Activated B cell treated with CpG ODN at 0.5 μM for 24 hours (primary cell): ENCODE data around the gene VPS45. TPM values are rescaled to one million over a fixed set of nuclear protein-coding genes. Genes with fewer than 3 reads are reported as not detected.

ENCODE experiments used
- ATAC-seq: fragments of 200-7000 bp; cut with Tn5 transposase; one replicate; pipeline ENCODE4 v1.10.0; 2021; ENCODE audit warnings: low read depth, mild to moderate bottlenecking, moderate library complexity
- CTCF ChIA-PET: fragments of 350-600 bp; sonication (Branson Sonifier 250); formaldehyde crosslinking; loops from one replicate; lab custom pipeline; 2021; ENCODE audit warnings: antibody characterized with exemption; lab: Charles Lee
- POLR2A ChIA-PET: fragments of 350-600 bp; sonication (Branson Sonifier 250); formaldehyde crosslinking; loops from one replicate; lab custom pipeline; 2021; ENCODE audit warnings: antibody characterized with exemption; lab: Charles Lee
- DNase-seq: peaks from one replicate; pipeline ENCODE4 v3.0.0; 2022
- H3K27ac Mint-ChIP-seq: one replicate; pipeline ENCODE4 v1.8.0; 2020; ENCODE audit warnings: mixed read lengths
- H3K27me3 Mint-ChIP-seq: one replicate; pipeline ENCODE4 v1.8.0; 2021; ENCODE audit warnings: mixed read lengths
- H3K36me3 Mint-ChIP-seq: one replicate; pipeline ENCODE4 v1.8.0; 2021; ENCODE audit warnings: low read depth, mixed read lengths
- H3K4me1 Mint-ChIP-seq: one replicate; pipeline ENCODE4 v1.8.0; 2021; ENCODE audit warnings: mixed read lengths
- H3K4me3 Mint-ChIP-seq: one replicate; pipeline ENCODE4 v1.8.0; 2020; ENCODE audit warnings: mild to moderate bottlenecking, mixed read lengths
- H3K9me3 Mint-ChIP-seq: one replicate; pipeline ENCODE4 v1.8.0; 2020; ENCODE audit warnings: mixed read lengths
- intact Hi-C: fragments of 100-400 bp; cut with micrococcal nuclease; formaldehyde crosslinking; loops from one replicate; pipeline ENCODE4 v1.15.1; 2024
- total RNA-seq: library from RNA; stranded (reverse); gene quantifications from 2 replicates; pipeline ENCODE4 v1.2.3, GENCODE V29; 2022
- TF ChIP-seq, protein P1 (sequence below): fragments of 200-600 bp; IDR thresholded peaks from one replicate; pipeline ENCODE4 v1.8.0; 2022; ENCODE audit warnings: antibody characterized with exemption, mild to moderate bottlenecking

The VPS45 gene
- total RNA-seq, 1 donor from 2014 or later: 46.0 TPM

DNA sequence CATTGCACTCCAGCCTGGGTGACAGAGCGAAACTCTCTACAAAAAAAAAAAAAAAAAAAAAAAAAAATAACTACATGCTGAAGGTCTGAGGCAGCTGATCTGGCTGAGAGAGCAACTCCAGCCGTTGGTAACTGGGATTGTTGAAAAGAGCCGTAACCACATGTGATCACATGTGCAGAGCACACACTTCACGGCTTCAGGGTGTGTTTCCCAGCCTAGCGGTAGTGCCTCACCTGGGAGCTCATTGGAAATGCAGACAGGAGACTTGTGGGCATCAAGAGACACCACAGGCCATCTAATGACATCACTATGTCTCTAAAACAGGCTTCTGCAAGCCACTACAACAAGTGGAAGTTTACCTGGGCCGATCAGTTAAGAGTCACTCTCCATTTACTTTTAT is 45.2 kb upstream of the VPS45 start:
- intact Hi-C loops: loop anchor here (5.0 kb wide), 1 partner anchor 35 kb away; no protein-coding TSS in a partner anchor
- no peak for DNase-seq
- TF ChIP-seq, protein P1, sequence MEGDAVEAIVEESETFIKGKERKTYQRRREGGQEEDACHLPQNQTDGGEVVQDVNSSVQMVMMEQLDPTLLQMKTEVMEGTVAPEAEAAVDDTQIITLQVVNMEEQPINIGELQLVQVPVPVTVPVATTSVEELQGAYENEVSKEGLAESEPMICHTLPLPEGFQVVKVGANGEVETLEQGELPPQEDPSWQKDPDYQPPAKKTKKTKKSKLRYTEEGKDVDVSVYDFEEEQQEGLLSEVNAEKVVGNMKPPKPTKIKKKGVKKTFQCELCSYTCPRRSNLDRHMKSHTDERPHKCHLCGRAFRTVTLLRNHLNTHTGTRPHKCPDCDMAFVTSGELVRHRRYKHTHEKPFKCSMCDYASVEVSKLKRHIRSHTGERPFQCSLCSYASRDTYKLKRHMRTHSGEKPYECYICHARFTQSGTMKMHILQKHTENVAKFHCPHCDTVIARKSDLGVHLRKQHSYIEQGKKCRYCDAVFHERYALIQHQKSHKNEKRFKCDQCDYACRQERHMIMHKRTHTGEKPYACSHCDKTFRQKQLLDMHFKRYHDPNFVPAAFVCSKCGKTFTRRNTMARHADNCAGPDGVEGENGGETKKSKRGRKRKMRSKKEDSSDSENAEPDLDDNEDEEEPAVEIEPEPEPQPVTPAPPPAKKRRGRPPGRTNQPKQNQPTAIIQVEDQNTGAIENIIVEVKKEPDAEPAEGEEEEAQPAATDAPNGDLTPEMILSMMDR: no peak
- ATAC-seq: no peak
- ChIA-PET POLR2A (no interaction called here), CTCF (no interaction called here)
- no peaks in the 10 kb centered on the region for H3K9me3 Mint-ChIP-seq
- H3K4me3 Mint-ChIP-seq: no peak overlapping the region
- H3K36me3 Mint-ChIP-seq: no peaks in the 10 kb centered on the region
- H3K27ac Mint-ChIP-seq: no peak overlapping the region
- peaks cover 17% of the 10 kb centered on the region for H3K27me3 Mint-ChIP-seq
- peaks cover 9% of the 10 kb centered on the region for H3K4me1 Mint-ChIP-seq

DNA sequence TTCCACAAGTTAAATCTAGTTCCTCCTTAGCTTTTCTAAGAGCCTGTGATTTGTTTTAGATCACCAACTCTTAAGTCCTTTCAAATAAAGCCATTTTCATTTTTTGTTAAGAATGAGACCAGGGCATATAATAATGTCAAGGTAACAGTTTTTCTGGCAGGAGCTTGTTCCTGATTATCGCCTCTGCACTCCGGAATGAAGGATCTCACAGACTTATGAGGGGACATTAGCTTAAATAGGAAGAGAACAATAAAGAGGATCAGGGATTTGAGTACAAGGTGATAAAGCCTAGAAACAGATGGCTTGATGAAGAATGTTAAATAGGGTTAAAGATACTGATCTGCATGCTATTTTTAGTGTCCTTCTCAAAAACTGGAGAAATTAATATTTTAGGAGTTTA is 43.4 kb upstream of the VPS45 start:
- DNase-seq (no peak), ATAC-seq (no peak)
- POLR2A ChIA-PET: no interaction called here
- no peak overlapping the region for H3K27ac Mint-ChIP-seq
- no peaks in the 10 kb centered on the region for H3K36me3 Mint-ChIP-seq
- H3K4me3 Mint-ChIP-seq: no peak overlapping the region
- TF ChIP-seq, protein P1: no peak
- no peaks in the 10 kb centered on the region for H3K9me3 Mint-ChIP-seq
- intact Hi-C loops: loop anchor here (5.0 kb wide), 1 partner anchor 37 kb away; no protein-coding TSS in a partner anchor
- H3K4me1 Mint-ChIP-seq: no peaks in the 10 kb centered on the region
- peaks cover 12% of the 10 kb centered on the region for H3K27me3 Mint-ChIP-seq
- CTCF ChIA-PET: no interaction called here

DNA sequence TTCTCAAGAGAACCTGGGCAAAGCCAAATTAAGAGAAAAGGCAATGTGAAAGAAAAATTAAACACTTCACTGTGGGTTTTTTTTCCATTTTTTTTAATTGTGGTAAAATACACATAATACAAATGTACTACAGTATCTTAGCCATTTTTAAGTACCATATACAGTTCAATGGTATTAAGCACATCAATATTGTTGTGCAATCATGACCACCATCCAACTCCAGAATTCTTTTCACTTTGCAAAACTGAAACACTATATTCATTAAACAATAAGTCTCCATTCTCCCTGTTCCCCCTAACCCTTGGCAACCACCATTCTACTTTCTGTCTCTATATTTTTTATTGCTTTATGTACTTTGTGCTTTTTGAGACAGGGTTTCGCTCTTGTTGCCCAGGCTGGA is 39.3 kb upstream of the VPS45 start:
- no peak overlapping the region for H3K27ac Mint-ChIP-seq
- TF ChIP-seq, protein P1: no peak
- CTCF ChIA-PET: no interaction called here
- intact Hi-C loops: no loop called here
- peaks cover 11% of the 10 kb centered on the region for H3K27me3 Mint-ChIP-seq
- no peaks in the 10 kb centered on the region for H3K36me3 Mint-ChIP-seq
- no peaks in the 10 kb centered on the region for H3K9me3 Mint-ChIP-seq
- DNase-seq: no peak
- no peaks in the 10 kb centered on the region for H3K4me1 Mint-ChIP-seq
- POLR2A ChIA-PET: no interaction called here
- ATAC-seq: no peak
- no peak overlapping the region for H3K4me3 Mint-ChIP-seq

DNA sequence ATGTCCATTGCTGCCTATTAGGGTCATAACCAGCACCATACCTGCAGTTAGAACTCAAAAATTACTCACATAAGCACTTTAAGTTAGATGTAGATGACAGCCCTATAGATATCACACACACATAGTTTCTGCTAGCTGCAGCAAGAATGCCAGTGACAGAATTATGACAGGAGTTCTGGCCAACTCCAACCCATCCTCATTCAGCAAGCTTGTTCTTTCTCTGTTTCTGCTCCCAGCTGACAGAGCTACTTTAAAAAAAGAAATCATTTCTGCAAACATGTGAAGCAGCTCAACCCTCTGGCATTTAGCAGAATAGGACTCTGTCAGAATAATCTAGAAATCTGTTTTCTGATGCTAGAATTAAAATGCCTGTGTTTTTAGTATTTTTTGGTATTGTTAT is 33.2 kb upstream of the VPS45 start:
- ChIA-PET CTCF (no interaction called here), POLR2A (no interaction called here)
- Mint-ChIP-seq H3K4me1 (no peaks in the 10 kb centered on the region), H3K4me3 (no peak overlapping the region), H3K36me3 (no peaks in the 10 kb centered on the region), H3K27ac (no peak overlapping the region), H3K9me3 (no peaks in the 10 kb centered on the region), H3K27me3 (peaks cover 7% of the 10 kb centered on the region)
- no peak for DNase-seq
- TF ChIP-seq, protein P1: no peak
- no peak for ATAC-seq
- intact Hi-C loops: loop anchor here (5.0 kb wide), 2 partner anchors 37 to 52 kb away; no protein-coding TSS in a partner anchor

DNA sequence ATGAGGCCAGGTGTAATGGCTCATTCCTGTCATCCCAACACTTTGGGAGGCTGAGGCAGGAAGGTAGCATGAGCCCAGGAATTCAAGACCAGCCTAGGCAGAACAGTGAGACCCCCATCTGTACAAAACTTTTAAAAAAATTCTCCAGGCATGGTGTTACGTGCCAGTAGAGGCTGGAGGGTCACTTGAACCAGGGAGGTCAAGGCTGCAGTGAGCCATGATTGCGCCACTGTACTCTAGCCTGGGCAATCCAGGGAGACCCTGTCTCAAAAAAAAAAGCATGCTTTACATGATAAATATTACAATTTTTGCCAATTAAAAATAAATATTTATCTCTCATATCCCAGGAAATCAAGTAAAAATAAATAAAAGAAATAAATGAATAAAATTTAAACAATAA is 17.6 kb upstream of the VPS45 start:
- Mint-ChIP-seq H3K36me3 (peaks cover 2% of the 10 kb centered on the region), H3K4me1 (peaks cover 16% of the 10 kb centered on the region), H3K27me3 (peaks cover 7% of the 10 kb centered on the region), H3K27ac (no peak overlapping the region), H3K4me3 (no peak overlapping the region), H3K9me3 (no peaks in the 10 kb centered on the region)
- DNase-seq (no peak), ATAC-seq (no peak)
- ChIA-PET CTCF (interaction anchor here (0.6 to 2.7 kb wide), 7 partner anchors 40 to 137 kb away, joined by 3 to 33 read pairs (median 3); no protein-coding TSS in a partner anchor), POLR2A (interaction anchor here (0.7 to 1.7 kb wide), 5 partner anchors 88 to 163 kb away, joined by 3 to 30 read pairs (median 10); partner anchors contain the start of gene PLEKHO1)
- intact Hi-C loops: loop anchor here (1.0 kb wide), 1 partner anchor 88 kb away; no protein-coding TSS in a partner anchor
- TF ChIP-seq, protein P1: no peak
